Stimulated activated CD4-positive, alpha-beta T cell treated with anti-CD3 and anti-CD28 coated beads, Interleukin-15, amount 100 ng/mL, for 24 hours (primary cell): ENCODE data around the gene GBP5.
"Not testable (repeated sequence)": the region's sequence is repeated elsewhere in the genome, so short reads cannot be mapped to it uniquely, and the experiment has no call there.

ENCODE experiments used
- DNase-seq: peaks from one replicate; pipeline ENCODE4 v3.0.0-alpha.2; 2020

GBP5 gene

GRCh38 chr1:89272269-89273041, at the start of gene GBP5:
GBP5 (minus strand) TSS chr1:89272860; CDS start chr1:89269555, 3,305 bp downstream.
- DNase-seq: peak; percentile 70

- no peak for DNase-seq
Measured at GRCh38 chr1:89322402-89322801, 49.7 kb upstream of the GBP5 start.

GRCh38 chr1:89312572-89312971, 39.9 kb upstream of the GBP5 start:
- no peak for DNase-seq

- no peak for DNase-seq
Measured at GRCh38 chr1:89311757-89312156, 39.1 kb upstream of the GBP5 start.

- no peak for DNase-seq
Measured at GRCh38 chr1:89310976-89311375, 38.3 kb upstream of the GBP5 start.

- DNase-seq: no peak
Measured at GRCh38 chr1:89310505-89310904, 37.8 kb upstream of the GBP5 start.

- DNase-seq: no peak
Measured at GRCh38 chr1:89309828-89310227, 37.2 kb upstream of the GBP5 start.

- DNase-seq: no peak
Measured at GRCh38 chr1:89306273-89306672, 33.6 kb upstream of the GBP5 start.

GRCh38 chr1:89305493-89305892, 32.8 kb upstream of the GBP5 start:
- DNase-seq: no peak

- DNase-seq: no peak
Measured at GRCh38 chr1:89304572-89305230, 32.0 kb upstream of the GBP5 start.

GRCh38 chr1:89302697-89303332, 30.2 kb upstream of the GBP5 start:
- DNase-seq: no peak

- DNase-seq: peak; percentile 59
Measured at GRCh38 chr1:89299739-89300463, 27.2 kb upstream of the GBP5 start.

- no peak for DNase-seq
Measured at GRCh38 chr1:89298461-89298860, 25.8 kb upstream of the GBP5 start.

GRCh38 chr1:89295187-89295586, 22.5 kb upstream of the GBP5 start:
- DNase-seq: no peak

- DNase-seq: no peak
Measured at GRCh38 chr1:89291276-89291675, 18.6 kb upstream of the GBP5 start.

- DNase-seq: no peak
Measured at GRCh38 chr1:89288051-89288340, 15.3 kb upstream of the GBP5 start.

GRCh38 chr1:89287181-89288050, 14.8 kb upstream of the GBP5 start:
- no peak for DNase-seq

- DNase-seq: no peak
Measured at GRCh38 chr1:89286549-89287180, 14.0 kb upstream of the GBP5 start.

GRCh38 chr1:89285745-89286380, 13.2 kb upstream of the GBP5 start:
- DNase-seq: no peak

- not testable (repeated sequence) for DNase-seq
Measured at GRCh38 chr1:89284078-89284763, 11.6 kb upstream of the GBP5 start.

GRCh38 chr1:89280766-89281165, 8.1 kb upstream of the GBP5 start:
- DNase-seq: no peak
